ENCODE data around the gene LMX1A. TPM values are rescaled to one million over a fixed set of nuclear protein-coding genes. Genes with fewer than 3 reads are reported as not detected.

The LMX1A gene
- total RNA-seq, 1 experiment from 2014 or later = not detected

DNA sequence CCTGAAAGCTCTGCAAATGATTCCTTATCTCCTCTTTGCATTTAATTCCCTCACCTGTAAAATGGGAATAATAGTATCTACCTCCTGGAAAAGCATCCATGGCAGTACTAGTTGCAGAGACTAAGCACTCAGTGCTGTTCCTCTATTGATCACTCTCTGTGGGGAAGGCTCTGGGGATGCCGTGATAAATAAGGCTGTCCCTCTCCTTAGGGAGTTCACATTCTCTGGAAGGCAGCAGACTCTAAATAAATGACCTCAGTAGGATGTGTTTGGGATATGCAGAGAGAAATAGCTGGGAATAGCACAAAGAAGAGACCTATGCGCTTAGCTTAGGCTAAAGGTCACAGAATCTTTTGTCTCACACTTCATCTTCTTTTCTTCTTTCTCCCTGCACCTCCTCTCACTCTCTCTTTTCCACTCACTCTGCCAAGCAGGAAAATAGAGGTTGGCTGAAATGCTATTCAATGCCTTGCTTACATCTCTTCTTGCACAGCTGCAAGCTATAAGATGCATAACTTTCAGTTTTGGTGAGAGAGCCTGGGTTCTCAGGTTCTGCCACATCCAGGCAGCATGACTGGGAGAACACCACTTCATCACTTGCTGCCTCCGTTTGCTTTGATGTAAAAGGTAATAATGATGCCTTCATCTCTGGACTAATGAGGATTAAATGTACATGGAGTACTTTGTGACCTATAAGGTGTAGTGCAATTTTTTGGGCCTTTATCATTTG is 101.5 kb downstream of the LMX1A start:
- TF ChIP-seq, protein P1, sequence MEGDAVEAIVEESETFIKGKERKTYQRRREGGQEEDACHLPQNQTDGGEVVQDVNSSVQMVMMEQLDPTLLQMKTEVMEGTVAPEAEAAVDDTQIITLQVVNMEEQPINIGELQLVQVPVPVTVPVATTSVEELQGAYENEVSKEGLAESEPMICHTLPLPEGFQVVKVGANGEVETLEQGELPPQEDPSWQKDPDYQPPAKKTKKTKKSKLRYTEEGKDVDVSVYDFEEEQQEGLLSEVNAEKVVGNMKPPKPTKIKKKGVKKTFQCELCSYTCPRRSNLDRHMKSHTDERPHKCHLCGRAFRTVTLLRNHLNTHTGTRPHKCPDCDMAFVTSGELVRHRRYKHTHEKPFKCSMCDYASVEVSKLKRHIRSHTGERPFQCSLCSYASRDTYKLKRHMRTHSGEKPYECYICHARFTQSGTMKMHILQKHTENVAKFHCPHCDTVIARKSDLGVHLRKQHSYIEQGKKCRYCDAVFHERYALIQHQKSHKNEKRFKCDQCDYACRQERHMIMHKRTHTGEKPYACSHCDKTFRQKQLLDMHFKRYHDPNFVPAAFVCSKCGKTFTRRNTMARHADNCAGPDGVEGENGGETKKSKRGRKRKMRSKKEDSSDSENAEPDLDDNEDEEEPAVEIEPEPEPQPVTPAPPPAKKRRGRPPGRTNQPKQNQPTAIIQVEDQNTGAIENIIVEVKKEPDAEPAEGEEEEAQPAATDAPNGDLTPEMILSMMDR (conservative IDR thresholded peaks at IDR 0.05; ENCODE audit: low read depth, low read length) = no peak
- no peak for TF ChIP-seq EZH2 (IDR thresholded peaks at IDR 0.05; ENCODE audit: borderline replicate concordance, low read depth, low read length, poor library complexity, severe bottlenecking)
- DNase-seq (ENCODE audit: low spot score) = no peak
- ChIA-PET POLR2A (ENCODE audit: low non-redundant PET) (no interaction called here), CTCF (no interaction called here)
- Histone ChIP-seq H3K4me3 (ENCODE audit: low read depth, low read length, poor library complexity, severe bottlenecking) (no peak overlapping the region), H3K27me3 (replicated peaks; ENCODE audit: insufficient read depth, low read depth, low read length, poor library complexity) (peaks cover 3% of the 10 kb centered on the region), H3K36me3 (ENCODE audit: insufficient read depth, low read length, poor library complexity, severe bottlenecking) (no peaks in the 10 kb centered on the region), H3K9me3 (ENCODE audit: low read depth, low read length, poor library complexity, severe bottlenecking) (no peaks in the 10 kb centered on the region), H3K4me1 (ENCODE audit: insufficient read depth, low read length, poor library complexity, severe bottlenecking) (no peaks in the 10 kb centered on the region), H3K27ac (ENCODE audit: low read depth, low read length, poor library complexity, severe bottlenecking) (no peak overlapping the region)
- BruUV-seq (replicated peaks) = no TSS peak
- intact Hi-C loops (cut with micrococcal nuclease; ENCODE audit: unreplicated experiment) = no loop called here

DNA sequence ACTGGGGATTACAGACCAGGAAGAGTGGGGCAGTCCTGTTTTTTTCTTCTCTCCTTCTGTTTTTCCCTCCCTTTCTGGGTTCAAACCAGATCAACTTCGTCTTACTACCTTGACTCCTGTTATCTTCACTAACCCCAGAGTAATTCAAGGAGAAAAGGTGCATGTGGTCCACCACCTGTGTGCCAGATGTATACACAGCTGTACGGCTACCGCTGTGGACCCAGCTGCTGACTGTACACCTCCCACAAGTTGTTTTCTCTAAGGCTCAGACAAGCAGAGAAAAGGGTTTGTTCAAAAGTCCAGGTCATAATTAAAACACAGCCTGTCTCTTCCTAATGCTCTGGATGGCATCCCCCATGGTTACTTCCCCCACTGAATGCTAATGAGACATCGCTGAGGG is 102.1 kb downstream of the LMX1A start:
- TF ChIP-seq EZH2 (IDR thresholded peaks at IDR 0.05; ENCODE audit: borderline replicate concordance, low read depth, low read length, poor library complexity, severe bottlenecking) = no peak
- TF ChIP-seq, protein P1 (conservative IDR thresholded peaks at IDR 0.05; ENCODE audit: low read depth, low read length) = no peak
- Histone ChIP-seq H3K4me3 (ENCODE audit: low read depth, low read length, poor library complexity, severe bottlenecking) (no peak overlapping the region), H3K27me3 (replicated peaks; ENCODE audit: insufficient read depth, low read depth, low read length, poor library complexity) (peaks cover 3% of the 10 kb centered on the region), H3K4me1 (ENCODE audit: insufficient read depth, low read length, poor library complexity, severe bottlenecking) (no peaks in the 10 kb centered on the region), H3K9me3 (ENCODE audit: low read depth, low read length, poor library complexity, severe bottlenecking) (no peaks in the 10 kb centered on the region), H3K27ac (ENCODE audit: low read depth, low read length, poor library complexity, severe bottlenecking) (no peak overlapping the region), H3K36me3 (ENCODE audit: insufficient read depth, low read length, poor library complexity, severe bottlenecking) (no peaks in the 10 kb centered on the region)
- intact Hi-C loops (cut with micrococcal nuclease; ENCODE audit: unreplicated experiment) = no loop called here
- no peak for DNase-seq (ENCODE audit: low spot score)
- ChIA-PET POLR2A (ENCODE audit: low non-redundant PET) (no interaction called here), CTCF (no interaction called here)
- no TSS peak for BruUV-seq (replicated peaks)

DNA sequence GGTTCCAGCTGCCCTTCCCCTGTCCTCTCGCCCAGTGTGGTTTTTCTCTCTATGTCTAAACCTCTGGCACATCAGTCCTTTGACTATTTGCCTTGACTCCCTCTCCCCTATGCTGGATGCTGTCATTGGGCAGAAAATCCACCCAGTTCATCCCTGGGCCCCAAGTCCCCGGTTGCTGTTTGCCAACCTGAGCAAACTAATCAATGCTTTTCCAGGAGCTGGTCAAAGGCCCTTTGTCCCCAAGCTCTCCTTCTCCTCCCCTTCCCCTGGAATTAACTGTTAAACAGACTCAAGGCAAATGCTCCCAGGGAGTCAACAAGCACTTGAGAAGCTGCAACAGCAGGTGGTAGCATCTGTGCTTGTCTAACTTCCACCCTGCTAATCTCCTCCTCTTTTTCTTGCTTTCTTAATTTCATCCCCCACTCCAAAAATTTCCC is 102.7 kb downstream of the LMX1A start:
- CTCF ChIA-PET = no interaction called here
- H3K36me3 ChIP-seq (ENCODE audit: insufficient read depth, low read length, poor library complexity, severe bottlenecking) = no peaks in the 10 kb centered on the region
- no peak for TF ChIP-seq EZH2 (IDR thresholded peaks at IDR 0.05; ENCODE audit: borderline replicate concordance, low read depth, low read length, poor library complexity, severe bottlenecking)
- TF ChIP-seq, protein P1 (conservative IDR thresholded peaks at IDR 0.05; ENCODE audit: low read depth, low read length) = no peak
- no peaks in the 10 kb centered on the region for H3K9me3 ChIP-seq (ENCODE audit: low read depth, low read length, poor library complexity, severe bottlenecking)
- intact Hi-C loops (cut with micrococcal nuclease; ENCODE audit: unreplicated experiment) = no loop called here
- no peak overlapping the region for H3K27ac ChIP-seq (ENCODE audit: low read depth, low read length, poor library complexity, severe bottlenecking)
- H3K4me1 ChIP-seq (ENCODE audit: insufficient read depth, low read length, poor library complexity, severe bottlenecking) = no peaks in the 10 kb centered on the region
- peak; percentile 10 for DNase-seq (ENCODE audit: low spot score)
- H3K4me3 ChIP-seq (ENCODE audit: low read depth, low read length, poor library complexity, severe bottlenecking) = no peak overlapping the region
- peaks cover 3% of the 10 kb centered on the region for H3K27me3 ChIP-seq (replicated peaks; ENCODE audit: insufficient read depth, low read depth, low read length, poor library complexity)
- POLR2A ChIA-PET (ENCODE audit: low non-redundant PET) = no interaction called here
- BruUV-seq (replicated peaks) = no TSS peak
